K562 (cell line): ENCODE results near the gene MRPL48. TPM values are rescaled to one million over a fixed set of nuclear protein-coding genes. Genes with fewer than 3 reads are reported as not detected.

Source experiments
- CHD2 ChIP-seq: IDR thresholded peaks from 2 replicates; pipeline ENCODE4 v1.6.1; 2011; ENCODE audit warnings: low read depth, low read length
- JUND ChIP-seq, 2 experiments: IDR thresholded peaks; 2 replicates in 1 of 2; 3 replicates in 1 of 2; pipeline ENCODE4 v1.6.1; 2011; ENCODE audit warnings: borderline replicate concordance in 2 of 2, low read depth in 2 of 2, low read length in 2 of 2, improper control_type of control experiment in 1 of 2, missing biosample characterization in 1 of 2, missing genetic modification characterization in 1 of 2, missing genetic modification reagents in 1 of 2
- NCOA4 ChIP-seq: fragments of 450-650 bp; IDR thresholded peaks from 2 replicates; pipeline ENCODE4 v1.6.1; 2018; ENCODE audit warnings: mild to moderate bottlenecking; ENCODE audit not compliant: partially characterized antibody
- NEUROD1 ChIP-seq: fragments of 150-350 bp; IDR thresholded peaks from 2 replicates; pipeline ENCODE4 v1.6.1; 2014; ENCODE audit warnings: borderline replicate concordance, low read length, low read depth; ENCODE audit not compliant: partially characterized antibody
- NR2F6 ChIP-seq: fragments of 450-650 bp; formaldehyde crosslinking; IDR thresholded peaks from 2 replicates; pipeline ENCODE4 v1.4.0; 2020; ENCODE audit warnings: mild to moderate bottlenecking
- ZNF274 ChIP-seq: IDR thresholded peaks from 2 replicates; pipeline ENCODE4 v1.6.1; 2011; ENCODE audit warnings: low read depth, mild to moderate bottlenecking, low read length, moderate library complexity, borderline replicate concordance
- polyA plus RNA-seq, 8 experiments: library from polyadenylated mRNA; depleted of rRNA in 4 of 8; stranded (reverse) in 5 of 8; unstranded in 3 of 8; fragments of >200 nt; fragmentation: Nextera tagmentation in 2 of 8; fragmentation: Illumina TruSeq in 1 of 8; extraction: Ambion mirVana in 2 of 8; extraction: Trizol in 1 of 8; gene quantifications; 2 replicates each; pipeline versions ENCODE4 v1.2.1 to v1.2.3, GENCODE V29; 2011 to 2014; ENCODE audit warnings: inconsistent platforms in 1 of 8, missing spikeins in 1 of 8
- total RNA-seq, 7 experiments: library from RNA; depleted of rRNA in 6 of 7; stranded (reverse); fragments of >200 nt in 6 of 7; fragmentation: Illumina TruSeq in 2 of 7; extraction: Trizol in 2 of 7; gene quantifications; 2 replicates each; pipeline versions ENCODE4 v1.2.1 to v1.2.3, GENCODE V29; 2011 to 2021; ENCODE audit warnings: low replicate concordance in 1 of 7
- TF ChIP-seq, protein P1 (sequence below): fragments of 200-600 bp; sonication (generic); IDR thresholded peaks from one replicate; pipeline ENCODE4 v1.6.1; 2012; ENCODE audit warnings: mild to moderate bottlenecking, low read depth, low read length, inconsistent platforms
- TF ChIP-seq, protein P2 (sequence below): fragments of 450-650 bp; formaldehyde crosslinking; IDR thresholded peaks from 2 replicates; pipeline ENCODE4 v1.4.0; 2022; ENCODE audit warnings: mild to moderate bottlenecking, moderate library complexity
- TF ChIP-seq, protein P3 (sequence below): fragments of 450-650 bp; conservative IDR thresholded peaks from 2 replicates; pipeline ENCODE4 v1.6.1; 2016; ENCODE audit warnings: missing genetic modification characterization, low read depth, mild to moderate bottlenecking, control low read depth, missing compliant biosample characterization
- TF ChIP-seq, protein P4 (sequence below): fragments of 250-450 bp; sonication (Bioruptor Pico); IDR thresholded peaks from 2 replicates; pipeline ENCODE4 v1.8.0; 2021; ENCODE audit warnings: moderate library complexity, mild to moderate bottlenecking, inconsistent platforms

MRPL48 gene
- total and polyA plus RNA-seq, 9 of the 15 experiments (the other 6 are each of a cell fraction or from before 2014, with no cell fraction given): 66.0 to 237 (median 104) TPM

DNA sequence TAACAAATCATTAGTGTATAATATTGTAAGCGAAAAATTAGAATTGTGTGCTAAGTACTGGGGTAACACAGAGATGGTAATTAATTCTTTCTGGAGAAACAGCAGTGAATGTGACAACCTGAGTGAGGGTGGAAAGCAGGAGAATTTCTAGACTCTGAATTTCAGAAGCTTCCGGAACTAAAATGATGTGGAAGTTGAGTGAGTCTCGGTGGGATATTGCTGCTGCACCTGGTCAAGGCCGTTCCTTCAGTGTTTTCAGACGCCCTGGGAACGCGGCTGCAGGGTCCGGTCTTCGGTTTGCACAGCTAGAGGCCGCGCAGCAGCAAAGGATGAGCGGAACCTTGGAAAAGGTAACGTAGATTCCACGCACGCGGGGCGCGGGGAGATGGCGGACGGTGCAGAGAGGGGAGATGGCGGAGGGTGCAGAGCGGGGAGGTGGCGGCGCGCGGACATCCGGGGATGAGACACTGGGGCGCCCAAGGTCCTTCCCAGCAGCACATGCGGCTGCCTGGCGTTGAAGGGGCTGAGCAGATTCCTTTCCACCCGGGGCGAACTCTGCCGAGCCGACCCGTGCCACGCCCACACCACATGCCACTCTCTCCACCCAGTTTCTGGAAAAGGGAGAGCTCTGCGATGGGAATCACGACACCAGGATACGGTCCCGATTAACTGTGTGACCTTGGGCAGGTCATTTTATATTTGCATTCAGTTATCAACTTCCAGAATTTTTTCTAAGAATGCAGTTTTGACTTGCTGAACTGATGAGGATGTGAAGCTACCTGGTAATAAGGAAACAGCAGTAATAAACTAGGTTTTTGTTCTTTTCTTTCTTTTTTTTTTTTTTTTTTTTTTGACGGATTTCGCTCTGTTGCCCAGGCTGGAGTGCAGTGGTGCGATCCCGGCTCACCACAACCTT is at the start of gene MRPL48 (continued):
- TF ChIP-seq, protein P1, sequence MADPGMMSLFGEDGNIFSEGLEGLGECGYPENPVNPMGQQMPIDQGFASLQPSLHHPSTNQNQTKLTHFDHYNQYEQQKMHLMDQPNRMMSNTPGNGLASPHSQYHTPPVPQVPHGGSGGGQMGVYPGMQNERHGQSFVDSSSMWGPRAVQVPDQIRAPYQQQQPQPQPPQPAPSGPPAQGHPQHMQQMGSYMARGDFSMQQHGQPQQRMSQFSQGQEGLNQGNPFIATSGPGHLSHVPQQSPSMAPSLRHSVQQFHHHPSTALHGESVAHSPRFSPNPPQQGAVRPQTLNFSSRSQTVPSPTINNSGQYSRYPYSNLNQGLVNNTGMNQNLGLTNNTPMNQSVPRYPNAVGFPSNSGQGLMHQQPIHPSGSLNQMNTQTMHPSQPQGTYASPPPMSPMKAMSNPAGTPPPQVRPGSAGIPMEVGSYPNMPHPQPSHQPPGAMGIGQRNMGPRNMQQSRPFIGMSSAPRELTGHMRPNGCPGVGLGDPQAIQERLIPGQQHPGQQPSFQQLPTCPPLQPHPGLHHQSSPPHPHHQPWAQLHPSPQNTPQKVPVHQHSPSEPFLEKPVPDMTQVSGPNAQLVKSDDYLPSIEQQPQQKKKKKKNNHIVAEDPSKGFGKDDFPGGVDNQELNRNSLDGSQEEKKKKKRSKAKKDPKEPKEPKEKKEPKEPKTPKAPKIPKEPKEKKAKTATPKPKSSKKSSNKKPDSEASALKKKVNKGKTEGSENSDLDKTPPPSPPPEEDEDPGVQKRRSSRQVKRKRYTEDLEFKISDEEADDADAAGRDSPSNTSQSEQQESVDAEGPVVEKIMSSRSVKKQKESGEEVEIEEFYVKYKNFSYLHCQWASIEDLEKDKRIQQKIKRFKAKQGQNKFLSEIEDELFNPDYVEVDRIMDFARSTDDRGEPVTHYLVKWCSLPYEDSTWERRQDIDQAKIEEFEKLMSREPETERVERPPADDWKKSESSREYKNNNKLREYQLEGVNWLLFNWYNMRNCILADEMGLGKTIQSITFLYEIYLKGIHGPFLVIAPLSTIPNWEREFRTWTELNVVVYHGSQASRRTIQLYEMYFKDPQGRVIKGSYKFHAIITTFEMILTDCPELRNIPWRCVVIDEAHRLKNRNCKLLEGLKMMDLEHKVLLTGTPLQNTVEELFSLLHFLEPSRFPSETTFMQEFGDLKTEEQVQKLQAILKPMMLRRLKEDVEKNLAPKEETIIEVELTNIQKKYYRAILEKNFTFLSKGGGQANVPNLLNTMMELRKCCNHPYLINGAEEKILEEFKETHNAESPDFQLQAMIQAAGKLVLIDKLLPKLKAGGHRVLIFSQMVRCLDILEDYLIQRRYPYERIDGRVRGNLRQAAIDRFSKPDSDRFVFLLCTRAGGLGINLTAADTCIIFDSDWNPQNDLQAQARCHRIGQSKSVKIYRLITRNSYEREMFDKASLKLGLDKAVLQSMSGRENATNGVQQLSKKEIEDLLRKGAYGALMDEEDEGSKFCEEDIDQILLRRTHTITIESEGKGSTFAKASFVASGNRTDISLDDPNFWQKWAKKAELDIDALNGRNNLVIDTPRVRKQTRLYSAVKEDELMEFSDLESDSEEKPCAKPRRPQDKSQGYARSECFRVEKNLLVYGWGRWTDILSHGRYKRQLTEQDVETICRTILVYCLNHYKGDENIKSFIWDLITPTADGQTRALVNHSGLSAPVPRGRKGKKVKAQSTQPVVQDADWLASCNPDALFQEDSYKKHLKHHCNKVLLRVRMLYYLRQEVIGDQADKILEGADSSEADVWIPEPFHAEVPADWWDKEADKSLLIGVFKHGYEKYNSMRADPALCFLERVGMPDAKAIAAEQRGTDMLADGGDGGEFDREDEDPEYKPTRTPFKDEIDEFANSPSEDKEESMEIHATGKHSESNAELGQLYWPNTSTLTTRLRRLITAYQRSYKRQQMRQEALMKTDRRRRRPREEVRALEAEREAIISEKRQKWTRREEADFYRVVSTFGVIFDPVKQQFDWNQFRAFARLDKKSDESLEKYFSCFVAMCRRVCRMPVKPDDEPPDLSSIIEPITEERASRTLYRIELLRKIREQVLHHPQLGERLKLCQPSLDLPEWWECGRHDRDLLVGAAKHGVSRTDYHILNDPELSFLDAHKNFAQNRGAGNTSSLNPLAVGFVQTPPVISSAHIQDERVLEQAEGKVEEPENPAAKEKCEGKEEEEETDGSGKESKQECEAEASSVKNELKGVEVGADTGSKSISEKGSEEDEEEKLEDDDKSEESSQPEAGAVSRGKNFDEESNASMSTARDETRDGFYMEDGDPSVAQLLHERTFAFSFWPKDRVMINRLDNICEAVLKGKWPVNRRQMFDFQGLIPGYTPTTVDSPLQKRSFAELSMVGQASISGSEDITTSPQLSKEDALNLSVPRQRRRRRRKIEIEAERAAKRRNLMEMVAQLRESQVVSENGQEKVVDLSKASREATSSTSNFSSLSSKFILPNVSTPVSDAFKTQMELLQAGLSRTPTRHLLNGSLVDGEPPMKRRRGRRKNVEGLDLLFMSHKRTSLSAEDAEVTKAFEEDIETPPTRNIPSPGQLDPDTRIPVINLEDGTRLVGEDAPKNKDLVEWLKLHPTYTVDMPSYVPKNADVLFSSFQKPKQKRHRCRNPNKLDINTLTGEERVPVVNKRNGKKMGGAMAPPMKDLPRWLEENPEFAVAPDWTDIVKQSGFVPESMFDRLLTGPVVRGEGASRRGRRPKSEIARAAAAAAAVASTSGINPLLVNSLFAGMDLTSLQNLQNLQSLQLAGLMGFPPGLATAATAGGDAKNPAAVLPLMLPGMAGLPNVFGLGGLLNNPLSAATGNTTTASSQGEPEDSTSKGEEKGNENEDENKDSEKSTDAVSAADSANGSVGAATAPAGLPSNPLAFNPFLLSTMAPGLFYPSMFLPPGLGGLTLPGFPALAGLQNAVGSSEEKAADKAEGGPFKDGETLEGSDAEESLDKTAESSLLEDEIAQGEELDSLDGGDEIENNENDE: no peak
- TF ChIP-seq, protein P2, sequence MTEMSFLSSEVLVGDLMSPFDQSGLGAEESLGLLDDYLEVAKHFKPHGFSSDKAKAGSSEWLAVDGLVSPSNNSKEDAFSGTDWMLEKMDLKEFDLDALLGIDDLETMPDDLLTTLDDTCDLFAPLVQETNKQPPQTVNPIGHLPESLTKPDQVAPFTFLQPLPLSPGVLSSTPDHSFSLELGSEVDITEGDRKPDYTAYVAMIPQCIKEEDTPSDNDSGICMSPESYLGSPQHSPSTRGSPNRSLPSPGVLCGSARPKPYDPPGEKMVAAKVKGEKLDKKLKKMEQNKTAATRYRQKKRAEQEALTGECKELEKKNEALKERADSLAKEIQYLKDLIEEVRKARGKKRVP: 0 out of 2 replicates have a peak, but pooled peaks have one; percentile 1
- TF ChIP-seq NEUROD1: peak; percentile 59
- no peak for TF ChIP-seq ZNF274
- TF ChIP-seq, protein P3, sequence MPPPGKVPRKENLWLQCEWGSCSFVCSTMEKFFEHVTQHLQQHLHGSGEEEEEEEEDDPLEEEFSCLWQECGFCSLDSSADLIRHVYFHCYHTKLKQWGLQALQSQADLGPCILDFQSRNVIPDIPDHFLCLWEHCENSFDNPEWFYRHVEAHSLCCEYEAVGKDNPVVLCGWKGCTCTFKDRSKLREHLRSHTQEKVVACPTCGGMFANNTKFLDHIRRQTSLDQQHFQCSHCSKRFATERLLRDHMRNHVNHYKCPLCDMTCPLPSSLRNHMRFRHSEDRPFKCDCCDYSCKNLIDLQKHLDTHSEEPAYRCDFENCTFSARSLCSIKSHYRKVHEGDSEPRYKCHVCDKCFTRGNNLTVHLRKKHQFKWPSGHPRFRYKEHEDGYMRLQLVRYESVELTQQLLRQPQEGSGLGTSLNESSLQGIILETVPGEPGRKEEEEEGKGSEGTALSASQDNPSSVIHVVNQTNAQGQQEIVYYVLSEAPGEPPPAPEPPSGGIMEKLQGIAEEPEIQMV (tag): 0 out of 2 replicates have a peak, but pooled peaks have one; percentile 46
- peak; percentile 29; the same call in 1 of the 2 replicates for TF ChIP-seq CHD2
- peak; percentile 61 for TF ChIP-seq JUND (IDR thresholded peaks at IDR 0.05; ENCODE audit: borderline replicate concordance, low read depth, low read length)
- peak; percentile 52; the same call in 1 of the 3 replicates for TF ChIP-seq JUND (tag; IDR thresholded peaks at IDR 0.05; ENCODE audit: borderline replicate concordance, low read depth, low read length)
- TF ChIP-seq, protein P4, sequence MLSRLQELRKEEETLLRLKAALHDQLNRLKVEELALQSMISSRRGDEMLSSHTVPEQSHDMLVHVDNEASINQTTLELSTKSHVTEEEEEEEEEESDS (CRISPR knock-in tag): no peak
- TF ChIP-seq NCOA4: peak; percentile 13
- TF ChIP-seq NR2F6 (CRISPR knock-in tag): no peak
